ENCODE data around the gene GCK. TPM values are rescaled to one million over a fixed set of nuclear protein-coding genes. Genes with fewer than 3 reads are reported as not detected.

GCK gene
- total RNA-seq, 2 donors from 2014 or later = 0.45 TPM; not detected in 1

DNA sequence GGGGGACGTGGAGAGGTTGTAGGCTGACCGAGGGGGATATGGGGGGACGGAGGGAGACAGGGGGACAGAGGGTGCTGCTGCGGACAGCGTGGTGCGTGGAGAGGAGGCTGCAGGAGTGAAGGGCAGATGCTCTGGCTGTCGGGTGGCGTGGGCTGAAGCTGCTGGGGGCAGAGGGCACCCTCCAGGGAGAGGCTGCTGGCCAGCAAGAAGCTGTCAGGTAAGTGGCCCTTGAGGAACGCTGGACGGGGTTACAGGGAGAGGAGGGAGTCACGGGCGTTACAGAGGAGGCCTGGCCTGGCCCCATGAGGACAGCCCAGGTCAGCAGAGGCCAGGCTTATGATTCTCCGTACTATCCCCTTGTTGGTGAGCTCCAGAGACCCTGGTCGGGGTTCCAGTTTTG is 38.7 kb upstream of the GCK start:
- no peak for ATAC-seq

DNA sequence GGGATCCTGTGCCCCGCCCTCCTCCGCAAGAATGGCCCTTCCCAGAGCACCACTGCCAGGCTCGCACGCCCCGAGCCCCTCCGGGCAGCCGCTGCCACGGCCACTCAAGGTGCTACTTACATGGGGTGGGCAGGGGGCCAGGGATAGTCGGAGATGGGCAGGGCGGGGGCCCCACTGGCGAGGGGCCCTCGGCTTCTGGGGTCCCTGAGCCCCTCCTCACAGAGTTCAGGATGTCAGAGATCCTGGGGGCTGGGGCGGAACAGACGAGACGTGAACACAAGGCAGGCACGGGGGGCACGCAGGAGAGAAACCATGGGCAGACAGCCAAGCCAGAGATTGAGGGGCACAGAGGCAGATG is 37.1 kb upstream of the GCK start:
- Mint-ChIP-seq H3K27me3 (peaks cover 18% of the 10 kb centered on the region), H3K36me3 (ENCODE audit: low read depth) (peaks cover 2% of the 10 kb centered on the region), H3K27ac (no peak overlapping the region), H3K4me3 (no peak overlapping the region), H3K4me1 (peaks cover 4% of the 10 kb centered on the region)
- H3K9me3 ChIP-seq (ENCODE audit: control insufficient read depth, low read length, poor library complexity, severe bottlenecking) = no peaks in the 10 kb centered on the region
- ATAC-seq = no peak
- DNase-seq = no peak

More for the DNA sequence above, 38.7 kb upstream of the GCK start:
- Mint-ChIP-seq H3K27ac (no peak overlapping the region), H3K36me3 (ENCODE audit: low read depth) (peaks cover 2% of the 10 kb centered on the region), H3K4me3 (no peak overlapping the region), H3K27me3 (peaks cover 18% of the 10 kb centered on the region), H3K4me1 (peaks cover 4% of the 10 kb centered on the region)
- DNase-seq = no peak
- H3K9me3 ChIP-seq (ENCODE audit: control insufficient read depth, low read length, poor library complexity, severe bottlenecking) = no peaks in the 10 kb centered on the region

DNA sequence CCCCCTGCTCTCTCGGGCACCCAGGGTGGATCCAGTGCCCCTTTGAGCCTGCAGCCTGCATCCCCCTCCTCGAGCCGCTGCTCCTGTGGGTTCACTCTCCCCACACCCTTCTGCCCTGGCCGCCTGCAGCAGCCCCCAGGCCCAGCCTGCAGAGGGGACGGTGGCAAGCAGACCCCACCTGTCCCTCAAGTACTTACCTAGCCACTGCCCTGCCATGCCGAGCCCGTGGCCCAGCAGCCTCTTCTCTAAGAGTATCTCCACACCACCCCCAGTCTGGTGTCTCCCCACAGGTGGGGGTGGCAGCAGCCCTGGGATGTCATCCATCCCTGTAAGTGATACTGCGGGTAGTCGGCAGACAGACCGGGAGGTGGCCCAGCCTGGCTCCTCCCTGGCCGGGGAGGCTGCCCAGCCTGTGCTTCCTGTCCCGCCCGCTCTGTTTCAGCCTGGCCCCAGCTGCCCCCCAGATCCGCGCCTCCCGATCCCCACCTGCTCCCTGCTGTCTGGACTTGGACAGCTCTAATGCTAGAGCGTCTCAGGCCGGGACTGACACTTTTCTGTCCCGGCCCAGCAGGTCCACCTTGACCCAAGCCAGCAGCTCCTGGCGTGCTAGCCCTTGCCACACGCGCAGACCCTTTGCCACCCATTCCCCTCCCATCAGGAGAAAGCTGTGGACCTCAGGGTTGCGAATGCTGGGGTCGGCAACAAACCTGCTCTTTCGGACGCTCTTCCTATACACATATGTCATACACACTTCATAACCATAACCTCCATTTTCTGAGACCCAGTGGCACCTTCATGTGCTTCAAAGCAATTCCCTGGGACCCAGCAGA is 36.5 kb upstream of the GCK start:
- no peak for ATAC-seq
- Mint-ChIP-seq H3K27ac (no peak overlapping the region), H3K4me1 (peaks cover 4% of the 10 kb centered on the region)

DNA sequence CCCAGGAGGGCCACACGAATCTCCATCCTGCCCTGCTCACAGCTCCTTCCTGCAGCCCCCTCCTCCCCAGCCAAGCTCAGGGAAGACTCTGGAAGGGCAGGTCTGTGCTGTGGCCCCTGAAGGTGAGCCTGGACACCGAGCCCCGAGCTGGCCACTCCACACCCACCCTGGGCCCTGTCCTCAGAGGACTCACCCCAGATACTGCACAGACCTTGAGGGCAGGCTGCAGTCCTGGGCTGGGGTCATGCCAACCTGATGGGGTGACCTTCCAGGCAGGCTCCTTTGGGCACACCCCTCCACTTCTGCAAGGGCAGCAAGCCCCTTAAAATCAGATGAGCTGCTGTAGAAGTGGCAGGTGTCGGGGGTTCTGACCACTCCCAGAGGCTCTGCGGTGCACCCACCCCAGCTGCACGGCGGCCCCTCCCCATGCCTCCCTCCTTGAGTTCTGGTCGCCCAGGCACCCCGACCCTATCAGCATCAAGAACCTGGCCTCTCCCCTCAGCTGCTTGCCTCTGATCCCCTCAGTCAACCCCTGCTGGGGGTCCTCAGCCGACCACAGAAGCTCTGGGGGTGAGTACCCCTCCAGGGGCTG is 35.8 kb upstream of the GCK start:
- ATAC-seq = no peak
- H3K4me1 Mint-ChIP-seq = peaks cover 4% of the 10 kb centered on the region

More for the DNA sequence above, 36.5 kb upstream of the GCK start:
- Mint-ChIP-seq H3K27me3 (peaks cover 18% of the 10 kb centered on the region), H3K36me3 (ENCODE audit: low read depth) (peaks cover 2% of the 10 kb centered on the region), H3K4me3 (no peak overlapping the region)
- no peak for DNase-seq
- H3K9me3 ChIP-seq (ENCODE audit: control insufficient read depth, low read length, poor library complexity, severe bottlenecking) = no peaks in the 10 kb centered on the region

DNA sequence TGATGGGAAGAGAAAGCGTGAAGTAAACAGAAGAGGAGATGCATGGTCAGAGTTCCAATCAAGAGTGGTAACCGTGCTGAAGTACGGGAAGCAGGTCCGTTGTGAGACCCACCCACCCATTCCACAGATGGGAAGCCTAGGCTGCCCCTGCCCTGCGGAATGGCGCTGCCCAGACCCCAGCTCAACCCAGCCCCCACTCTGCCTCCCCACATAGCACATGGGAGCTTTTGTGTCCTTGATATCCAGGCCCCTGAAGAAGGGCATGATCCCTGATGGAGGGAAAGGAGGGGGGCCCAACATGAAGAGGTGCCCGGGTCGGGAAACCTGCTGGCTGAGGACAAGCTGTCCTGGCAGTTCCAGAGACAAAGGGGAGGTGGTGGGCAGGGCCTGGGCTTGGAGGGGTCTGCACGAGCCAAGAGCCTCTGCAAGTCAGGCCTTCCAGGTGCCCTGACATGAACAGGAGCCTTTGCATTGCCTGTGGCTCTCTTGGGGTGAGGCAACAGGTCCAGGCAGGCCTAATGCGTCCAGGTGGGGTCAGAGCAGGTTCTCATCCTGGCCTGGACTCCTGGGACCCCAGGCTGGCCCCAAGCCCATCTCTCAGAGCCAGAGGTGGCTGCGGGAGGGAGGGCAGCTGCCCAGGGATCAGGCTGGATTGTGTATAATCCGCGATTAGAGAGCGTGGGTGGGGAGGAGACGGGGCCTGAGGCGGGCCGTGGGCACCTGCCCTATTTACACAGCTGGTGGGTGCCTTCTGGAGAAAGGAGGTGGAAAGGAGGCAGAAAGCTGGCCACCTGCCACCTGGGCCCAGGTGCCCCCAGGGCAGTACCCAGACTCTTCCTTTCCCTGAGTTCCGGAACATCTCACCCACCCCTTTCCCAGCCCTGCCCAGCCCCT is 35.1 kb upstream of the GCK start:
- no peak for DNase-seq
- H3K36me3 Mint-ChIP-seq (ENCODE audit: low read depth) = peaks cover 2% of the 10 kb centered on the region
- peak overlapping the region; percentile 66 for H3K27ac Mint-ChIP-seq
- no peak for ATAC-seq
- no peaks in the 10 kb centered on the region for H3K9me3 ChIP-seq (ENCODE audit: control insufficient read depth, low read length, poor library complexity, severe bottlenecking)
- H3K4me3 Mint-ChIP-seq = no peak overlapping the region
- H3K4me1 Mint-ChIP-seq = peaks cover 4% of the 10 kb centered on the region
- peaks cover 18% of the 10 kb centered on the region for H3K27me3 Mint-ChIP-seq

More for the DNA sequence above, 35.8 kb upstream of the GCK start:
- H3K9me3 ChIP-seq (ENCODE audit: control insufficient read depth, low read length, poor library complexity, severe bottlenecking) = no peaks in the 10 kb centered on the region
- H3K4me3 Mint-ChIP-seq = no peak overlapping the region
- H3K36me3 Mint-ChIP-seq (ENCODE audit: low read depth) = peaks cover 2% of the 10 kb centered on the region
- no peak overlapping the region for H3K27ac Mint-ChIP-seq
- DNase-seq = no peak
- H3K27me3 Mint-ChIP-seq = peaks cover 18% of the 10 kb centered on the region

DNA sequence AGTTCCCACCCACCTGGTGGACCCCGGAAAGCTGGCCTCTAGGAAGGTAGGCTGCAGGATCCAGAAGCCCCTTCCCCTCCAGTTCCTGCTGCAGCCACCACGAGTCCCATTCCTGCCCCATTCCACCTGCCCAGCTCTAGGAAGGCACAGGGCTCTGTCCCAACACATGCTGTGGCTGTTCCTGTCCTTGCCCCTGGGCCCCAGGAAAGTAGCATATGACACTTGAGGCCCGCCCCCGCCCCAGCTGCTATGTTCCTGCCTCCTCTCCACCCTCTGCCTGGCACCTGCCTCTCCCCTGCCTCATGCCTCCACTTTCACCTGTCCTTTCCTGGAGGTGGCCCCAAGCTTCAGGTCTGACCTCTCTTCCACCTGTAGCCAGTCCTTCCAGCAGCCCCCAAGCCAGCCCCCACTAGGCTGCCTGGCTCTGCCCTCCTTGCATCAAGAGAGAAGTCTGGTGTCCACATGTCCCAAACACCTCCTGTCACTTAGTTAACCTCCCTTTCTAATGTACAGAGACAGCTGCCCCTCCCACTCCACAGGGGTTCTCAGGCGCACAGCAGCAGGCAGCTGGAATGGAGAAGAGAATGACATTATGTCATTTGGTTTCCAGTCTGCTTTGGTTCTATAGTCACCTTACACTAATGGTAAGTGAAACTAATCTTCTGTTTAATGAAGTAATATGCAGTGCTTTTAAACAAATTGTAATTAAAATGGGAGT is 34.3 kb upstream of the GCK start:
- peaks cover 2% of the 10 kb centered on the region for H3K36me3 Mint-ChIP-seq (ENCODE audit: low read depth)
- peaks cover 18% of the 10 kb centered on the region for H3K27me3 Mint-ChIP-seq
- ATAC-seq (no peak), DNase-seq (no peak)
- peaks cover 4% of the 10 kb centered on the region for H3K4me1 Mint-ChIP-seq
- H3K4me3 Mint-ChIP-seq = no peak overlapping the region
- H3K27ac Mint-ChIP-seq = peak overlapping the region; percentile 66
- H3K9me3 ChIP-seq (ENCODE audit: control insufficient read depth, low read length, poor library complexity, severe bottlenecking) = no peaks in the 10 kb centered on the region

DNA sequence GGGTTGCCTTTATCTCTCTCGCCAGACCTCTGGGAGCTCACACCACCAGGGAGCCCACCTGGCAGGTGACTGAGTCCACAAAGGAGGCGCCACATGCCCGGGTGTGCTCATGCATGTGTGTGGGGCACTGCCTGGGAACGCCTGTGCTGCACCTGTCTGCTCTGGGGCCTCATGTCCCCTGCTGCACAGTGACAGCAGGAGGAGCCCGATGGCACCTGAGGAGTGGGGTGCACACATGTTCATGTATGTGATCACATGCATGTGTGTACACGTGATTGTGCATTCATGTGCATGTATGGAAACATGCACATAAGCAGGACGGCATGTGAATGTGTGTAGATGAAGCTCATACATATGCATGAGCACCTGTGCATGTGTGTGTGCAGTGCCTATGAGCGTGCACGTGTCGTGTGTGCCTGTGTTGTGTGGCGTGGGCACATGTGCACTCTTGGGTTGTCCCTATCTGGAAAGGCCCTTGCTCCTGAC is 33.6 kb upstream of the GCK start:
- Mint-ChIP-seq H3K27me3 (peaks cover 18% of the 10 kb centered on the region), H3K27ac (no peak overlapping the region), H3K4me3 (no peak overlapping the region), H3K36me3 (ENCODE audit: low read depth) (peaks cover 2% of the 10 kb centered on the region), H3K4me1 (peaks cover 6% of the 10 kb centered on the region)
- ATAC-seq (no peak), DNase-seq (no peak)
- no peaks in the 10 kb centered on the region for H3K9me3 ChIP-seq (ENCODE audit: control insufficient read depth, low read length, poor library complexity, severe bottlenecking)

DNA sequence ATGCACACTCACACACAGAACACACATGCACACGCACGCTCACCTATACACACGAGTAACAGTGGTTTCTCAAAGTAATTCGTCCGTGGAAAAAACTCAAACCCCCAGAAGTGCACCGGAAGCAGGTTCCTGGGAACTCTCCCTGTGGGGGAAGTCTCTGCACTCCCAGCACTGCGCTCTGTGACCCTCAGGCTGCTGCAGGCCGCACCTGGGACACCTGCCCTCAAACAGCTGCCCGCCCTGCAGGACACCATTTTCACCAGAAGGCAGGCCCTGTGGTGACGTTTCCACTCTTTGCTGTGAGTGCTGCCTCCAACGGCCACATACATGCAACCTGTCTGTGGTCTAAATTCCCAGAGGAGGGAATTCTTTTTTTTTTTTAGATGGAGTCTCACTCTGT is 32.8 kb upstream of the GCK start:
- Mint-ChIP-seq H3K27ac (no peak overlapping the region), H3K4me3 (no peak overlapping the region), H3K4me1 (peaks cover 6% of the 10 kb centered on the region), H3K27me3 (peaks cover 18% of the 10 kb centered on the region), H3K36me3 (ENCODE audit: low read depth) (peaks cover 2% of the 10 kb centered on the region)
- DNase-seq (no peak), ATAC-seq (no peak)
- no peaks in the 10 kb centered on the region for H3K9me3 ChIP-seq (ENCODE audit: control insufficient read depth, low read length, poor library complexity, severe bottlenecking)

DNA sequence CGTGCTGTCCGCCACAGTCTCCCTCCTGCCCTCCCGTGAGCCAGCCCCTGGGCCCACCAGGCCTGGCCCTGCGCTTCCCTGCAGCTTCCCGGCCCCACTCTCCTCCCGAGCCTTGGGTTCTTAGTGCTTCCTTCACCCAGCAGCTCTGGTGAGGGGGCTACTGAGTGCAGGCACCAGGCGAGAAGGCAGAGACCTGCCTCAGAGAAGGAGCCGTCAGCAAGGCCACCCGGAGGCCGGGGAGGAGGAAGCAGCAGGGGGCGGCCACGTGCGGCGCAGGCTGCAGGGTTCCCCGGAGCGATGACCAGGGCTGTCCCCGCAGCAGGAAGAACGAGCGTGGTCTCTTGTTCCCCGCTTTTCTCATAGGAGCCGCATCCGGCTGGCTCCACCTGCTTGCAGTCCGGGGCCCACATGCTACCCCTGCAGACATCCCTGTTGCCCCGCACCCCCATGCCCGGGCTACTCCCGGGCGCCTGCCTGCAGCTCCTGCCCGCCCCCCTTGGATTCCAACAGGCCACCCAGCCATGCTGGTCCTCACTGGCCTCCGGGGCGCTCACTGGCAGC is 32.1 kb upstream of the GCK start:
- DNase-seq (no peak), ATAC-seq (no peak)
- no peak overlapping the region for H3K27ac Mint-ChIP-seq
- H3K9me3 ChIP-seq (ENCODE audit: control insufficient read depth, low read length, poor library complexity, severe bottlenecking) = no peaks in the 10 kb centered on the region
- H3K27me3 Mint-ChIP-seq = peaks cover 18% of the 10 kb centered on the region
- peaks cover 6% of the 10 kb centered on the region for H3K4me1 Mint-ChIP-seq
- peaks cover 2% of the 10 kb centered on the region for H3K36me3 Mint-ChIP-seq (ENCODE audit: low read depth)
- no peak overlapping the region for H3K4me3 Mint-ChIP-seq

DNA sequence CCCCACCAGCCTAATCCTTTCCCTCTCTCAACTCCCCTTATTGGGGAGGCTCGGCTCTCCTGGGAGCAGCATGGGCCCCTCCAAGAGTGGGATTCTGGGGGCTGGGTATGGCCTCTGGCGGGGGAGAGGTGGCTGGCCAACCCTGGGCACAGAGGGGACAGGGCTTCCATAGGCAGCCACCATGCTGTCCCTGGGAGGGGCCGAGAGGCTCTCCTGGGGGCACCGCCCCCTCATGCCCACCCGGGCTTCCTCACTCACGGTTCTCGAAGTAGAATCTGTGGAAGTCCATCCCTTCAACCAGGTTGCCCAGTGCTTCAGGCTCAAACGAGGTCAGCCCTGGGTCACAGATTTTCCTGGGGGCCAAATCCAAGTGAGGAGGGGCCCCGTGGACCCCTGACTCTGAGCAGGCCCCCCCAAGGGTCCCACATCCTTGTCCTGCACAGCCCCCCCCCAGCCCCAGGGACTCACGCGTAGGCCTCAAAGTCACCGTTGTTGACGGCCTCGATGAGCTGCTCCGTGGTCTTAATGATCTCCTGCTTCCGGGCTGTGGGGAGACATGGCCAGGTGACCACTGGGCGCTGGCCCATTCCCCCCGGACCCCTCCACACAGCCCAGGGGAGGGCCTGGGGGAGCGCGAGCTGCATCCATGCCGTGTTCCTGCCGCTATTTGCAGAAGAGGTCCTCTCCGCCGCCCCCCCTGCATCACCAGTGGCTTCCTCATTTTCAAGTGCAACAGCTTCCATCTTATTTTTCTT is 31.3 kb upstream of the GCK start:
- H3K9me3 ChIP-seq (ENCODE audit: control insufficient read depth, low read length, poor library complexity, severe bottlenecking) = no peaks in the 10 kb centered on the region
- H3K4me3 Mint-ChIP-seq = no peak overlapping the region
- ATAC-seq (no peak), DNase-seq (no peak)
- peaks cover 2% of the 10 kb centered on the region for H3K36me3 Mint-ChIP-seq (ENCODE audit: low read depth)
- no peak overlapping the region for H3K27ac Mint-ChIP-seq
- H3K4me1 Mint-ChIP-seq = peaks cover 6% of the 10 kb centered on the region
- H3K27me3 Mint-ChIP-seq = peaks cover 10% of the 10 kb centered on the region

DNA sequence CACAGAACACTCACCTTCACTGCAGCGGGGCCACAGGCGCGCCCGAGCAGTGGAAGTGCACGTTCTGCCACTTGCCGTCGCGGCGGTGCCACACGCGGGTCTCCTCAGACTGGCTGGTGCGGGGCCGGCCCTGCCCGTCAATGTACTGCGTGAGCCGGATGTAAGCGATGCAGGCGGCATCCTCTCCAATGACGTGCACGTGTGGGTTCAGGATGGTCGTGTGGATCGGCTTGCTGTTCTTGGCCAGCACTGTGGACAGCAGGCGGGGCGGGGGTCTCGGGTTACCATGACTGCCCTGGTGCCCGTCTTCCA is 30.8 kb upstream of the GCK start:
- DNase-seq (peak in 1 of 3 donors; percentile 7), ATAC-seq (no peak)
- peaks cover 2% of the 10 kb centered on the region for H3K36me3 Mint-ChIP-seq (ENCODE audit: low read depth)
- H3K27ac Mint-ChIP-seq = no peak overlapping the region
- H3K4me1 Mint-ChIP-seq = peaks cover 6% of the 10 kb centered on the region
- no peak overlapping the region for H3K4me3 Mint-ChIP-seq
- H3K27me3 Mint-ChIP-seq = peaks cover 8% of the 10 kb centered on the region
- H3K9me3 ChIP-seq (ENCODE audit: control insufficient read depth, low read length, poor library complexity, severe bottlenecking) = no peaks in the 10 kb centered on the region
